GM19240 (cell line): ENCODE measurements around the gene GLCCI1.
"Not testable (repeated sequence)": the region's sequence is repeated elsewhere in the genome, so short reads cannot be mapped to it uniquely, and the experiment has no call there.

ENCODE experiments used
- DNase-seq: peaks from one replicate; pipeline ENCODE4 v3.0.0; 2011; ENCODE audit warnings: low spot score; ENCODE audit not compliant: insufficient read length

The GLCCI1 gene

DNA sequence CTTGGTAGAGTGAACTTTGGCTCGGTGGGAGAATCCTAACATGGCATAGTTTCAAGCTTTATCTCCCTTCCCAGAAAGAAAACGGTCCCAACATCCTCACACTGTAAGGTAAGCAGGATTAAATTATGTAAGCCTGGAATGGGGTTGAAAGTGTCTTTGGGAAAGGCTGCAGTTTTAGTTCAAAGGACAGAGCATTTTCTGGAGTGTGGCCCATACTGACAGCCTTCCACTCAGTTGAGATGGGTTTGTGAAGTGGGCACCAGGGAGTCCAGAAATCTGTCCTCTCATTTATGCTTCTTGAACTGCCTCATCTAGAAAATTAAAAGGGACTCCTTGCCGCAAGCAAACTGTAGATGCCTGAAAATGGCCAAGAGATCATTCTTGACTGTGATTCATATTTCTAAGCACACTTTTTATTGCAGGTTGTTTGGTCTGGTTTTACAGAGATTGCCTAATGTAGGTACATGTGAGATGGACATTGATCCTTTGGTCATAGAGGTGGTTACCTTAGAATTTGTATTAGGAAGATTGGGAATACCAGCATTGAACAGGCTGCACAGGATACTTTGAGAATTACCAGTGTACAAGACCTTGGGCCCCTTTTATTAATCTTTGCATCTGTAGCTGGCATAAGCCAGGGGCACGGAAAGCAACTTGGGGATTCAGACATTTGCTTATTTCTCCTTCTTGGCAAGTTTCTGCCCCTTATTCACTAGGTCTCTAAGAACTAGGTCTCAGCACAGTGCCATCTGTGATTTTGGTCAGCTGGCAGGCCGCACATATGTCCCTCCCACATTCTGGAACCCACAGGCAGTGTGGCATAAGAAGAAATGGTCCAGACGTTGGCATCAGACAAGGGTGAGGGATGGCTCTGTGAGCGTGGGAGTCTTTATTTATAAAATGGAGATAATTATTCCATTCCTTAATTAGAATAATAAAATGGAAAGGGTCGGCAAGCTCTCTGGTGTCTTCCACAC lies 125.9 kb downstream of the GLCCI1 start:
- DNase-seq = no peak

DNA sequence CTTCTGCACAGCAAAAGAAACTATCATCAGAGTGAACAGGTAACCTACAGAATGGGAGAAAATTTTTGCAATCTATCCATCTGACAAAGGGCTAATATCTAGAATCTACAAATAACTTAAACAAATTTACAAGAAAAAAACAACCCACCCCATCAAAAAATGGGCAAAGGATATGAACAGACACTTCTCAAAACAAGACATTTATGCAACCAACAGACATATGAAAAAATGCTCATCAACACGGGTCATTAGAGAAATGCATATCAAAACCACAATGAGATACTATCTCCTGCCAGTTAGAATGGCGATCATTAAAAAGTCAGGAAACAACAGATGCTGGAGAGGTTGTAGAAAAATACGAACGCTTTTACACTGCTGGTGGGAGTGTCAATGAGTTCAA lies 132.7 kb downstream of the GLCCI1 start:
- DNase-seq = not testable (repeated sequence)

GRCh38 chr7:8103282-8103681 lies 134.7 kb downstream of the GLCCI1 start:
- no peak for DNase-seq

DNA sequence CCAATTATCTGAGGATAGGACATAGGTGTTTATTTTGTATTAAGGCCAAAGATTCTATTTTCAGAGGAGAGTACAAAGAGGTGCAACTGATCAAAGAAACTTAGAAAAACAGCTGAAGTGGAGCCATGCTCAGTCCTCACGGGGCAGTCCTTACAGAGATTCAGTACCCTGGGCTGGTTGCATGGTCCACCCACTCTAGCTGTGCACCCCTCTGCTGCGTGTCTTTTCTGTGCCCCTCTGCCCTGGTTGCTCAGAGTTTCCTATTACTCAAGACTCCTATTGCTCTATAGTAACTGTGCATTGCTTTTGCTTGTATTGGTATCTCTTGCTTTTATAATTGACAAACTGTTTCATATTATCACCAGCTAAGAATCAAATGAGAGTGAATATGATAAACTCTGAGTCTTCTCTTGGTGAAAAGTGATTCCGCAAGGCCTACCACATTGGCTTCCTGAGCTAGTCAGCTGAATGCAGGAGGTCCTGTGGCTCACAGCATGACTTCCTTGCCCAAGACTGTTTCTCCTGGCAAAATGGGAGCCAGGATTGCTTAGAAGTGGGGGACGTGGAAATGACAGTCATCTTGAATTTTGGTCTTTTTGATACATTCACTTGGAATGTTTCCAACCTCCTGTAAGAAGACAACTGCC lies 137.0 kb downstream of the GLCCI1 start:
- no peak for DNase-seq

DNA sequence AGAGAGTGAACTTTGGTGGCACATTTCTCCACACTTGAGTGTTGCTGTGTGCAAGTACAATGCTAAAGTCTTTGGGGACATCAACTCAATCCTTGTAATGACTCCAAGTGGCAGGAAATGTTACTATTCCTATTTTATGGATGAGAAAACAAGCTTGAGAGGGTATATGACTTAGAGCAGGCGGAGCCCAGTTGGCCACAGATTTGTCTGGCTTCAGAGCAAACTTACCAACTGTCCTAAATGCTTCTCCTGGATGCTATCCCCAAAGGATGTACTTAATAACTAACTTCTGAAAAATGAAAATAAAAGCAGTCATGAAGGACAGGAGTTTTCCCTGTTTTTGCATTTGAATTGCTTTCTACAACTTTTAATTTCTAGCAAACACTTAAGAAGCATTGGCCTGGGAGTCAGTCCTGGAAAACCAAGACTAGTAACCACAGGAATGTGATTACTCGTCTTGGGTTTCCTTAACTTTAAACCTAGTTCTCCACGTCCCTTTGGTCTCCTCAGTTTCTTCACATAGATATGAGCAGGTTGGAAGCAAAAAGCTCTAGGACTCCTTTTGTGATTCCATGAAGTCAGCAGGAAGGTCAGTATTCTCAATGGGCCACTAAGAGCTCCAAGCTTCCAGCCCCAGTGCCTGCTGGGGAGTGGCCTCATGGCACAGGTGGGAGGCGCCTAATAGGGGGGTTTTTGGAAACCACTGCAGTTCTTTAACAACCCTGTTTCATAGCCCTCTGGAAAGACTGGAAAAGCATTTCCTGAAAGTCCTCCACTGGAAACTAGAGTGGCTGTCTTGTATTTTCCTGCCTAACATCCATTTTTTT lies 140.8 kb downstream of the GLCCI1 start:
- no peak for DNase-seq

- no peak for DNase-seq
Observed at GRCh38 chr7:8111282-8111960, 142.8 kb downstream of the GLCCI1 start.

- DNase-seq = no peak
Observed at GRCh38 chr7:8112685-8113084, 144.1 kb downstream of the GLCCI1 start.

DNA sequence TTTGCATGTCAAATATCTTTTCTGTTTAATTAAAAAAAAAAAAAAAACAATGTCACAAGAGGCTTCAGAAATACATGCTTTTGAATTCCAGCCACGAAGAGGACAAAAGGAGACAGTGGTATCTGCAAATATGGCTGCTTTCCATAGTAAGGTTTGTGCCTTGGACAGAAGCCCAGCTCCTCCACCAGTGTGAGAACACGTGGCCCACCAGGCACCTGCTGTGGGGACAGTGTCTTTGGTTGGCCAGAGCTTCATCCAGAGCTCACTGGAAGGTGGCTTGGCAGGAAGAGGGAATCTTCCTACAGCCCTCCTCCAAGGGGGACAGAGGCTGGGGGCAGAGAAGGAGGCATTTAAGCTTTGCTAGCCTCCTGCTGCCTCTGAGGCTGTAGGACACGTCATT lies 144.6 kb downstream of the GLCCI1 start:
- DNase-seq = no peak

GRCh38 chr7:8114175-8114574 lies 145.6 kb downstream of the GLCCI1 start:
- DNase-seq = peak; percentile 30

DNA sequence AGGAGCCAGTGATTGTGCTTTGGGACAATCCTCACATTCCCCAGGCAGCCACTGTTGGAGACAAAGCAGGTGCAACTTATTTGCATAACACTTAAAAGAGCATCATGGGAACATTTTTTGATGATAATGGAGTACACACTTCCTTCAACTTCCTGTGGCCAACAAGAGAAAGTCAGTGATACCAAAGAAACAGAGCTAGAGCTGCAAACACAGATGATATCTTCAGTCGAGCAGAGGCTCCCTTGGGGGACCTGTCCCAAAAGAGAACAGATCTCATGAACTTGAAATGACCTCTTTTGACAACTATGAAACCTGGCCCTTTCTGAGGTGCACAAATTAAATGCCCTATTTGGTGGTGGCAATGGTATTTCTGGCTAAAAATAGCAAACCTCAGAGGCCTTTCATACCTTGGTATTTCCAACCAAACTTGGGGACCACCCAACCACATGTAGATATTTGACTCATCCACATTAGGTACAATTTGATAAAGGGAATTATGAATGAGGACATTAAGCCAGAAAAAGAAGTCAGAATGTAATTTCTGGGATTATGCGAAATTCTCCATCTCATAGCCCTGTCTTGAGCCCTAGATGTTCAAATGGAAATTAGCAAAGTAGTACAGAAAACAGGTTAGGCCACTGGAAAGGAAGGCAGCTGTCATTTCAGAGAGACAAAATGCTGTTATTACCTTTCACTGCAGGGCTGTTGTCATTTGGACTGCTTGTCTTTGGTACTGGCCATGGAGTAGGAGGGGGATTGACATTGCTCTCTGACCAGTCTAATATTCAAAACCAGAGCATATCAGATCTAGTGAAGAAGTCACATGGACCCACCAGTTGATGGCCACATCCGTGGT lies 147.2 kb downstream of the GLCCI1 start:
- DNase-seq = peak; percentile 33

GRCh38 chr7:8117195-8117594 lies 148.6 kb downstream of the GLCCI1 start:
- DNase-seq = no peak

- no peak for DNase-seq
Observed at GRCh38 chr7:8119262-8119661, 150.7 kb downstream of the GLCCI1 start.

DNA sequence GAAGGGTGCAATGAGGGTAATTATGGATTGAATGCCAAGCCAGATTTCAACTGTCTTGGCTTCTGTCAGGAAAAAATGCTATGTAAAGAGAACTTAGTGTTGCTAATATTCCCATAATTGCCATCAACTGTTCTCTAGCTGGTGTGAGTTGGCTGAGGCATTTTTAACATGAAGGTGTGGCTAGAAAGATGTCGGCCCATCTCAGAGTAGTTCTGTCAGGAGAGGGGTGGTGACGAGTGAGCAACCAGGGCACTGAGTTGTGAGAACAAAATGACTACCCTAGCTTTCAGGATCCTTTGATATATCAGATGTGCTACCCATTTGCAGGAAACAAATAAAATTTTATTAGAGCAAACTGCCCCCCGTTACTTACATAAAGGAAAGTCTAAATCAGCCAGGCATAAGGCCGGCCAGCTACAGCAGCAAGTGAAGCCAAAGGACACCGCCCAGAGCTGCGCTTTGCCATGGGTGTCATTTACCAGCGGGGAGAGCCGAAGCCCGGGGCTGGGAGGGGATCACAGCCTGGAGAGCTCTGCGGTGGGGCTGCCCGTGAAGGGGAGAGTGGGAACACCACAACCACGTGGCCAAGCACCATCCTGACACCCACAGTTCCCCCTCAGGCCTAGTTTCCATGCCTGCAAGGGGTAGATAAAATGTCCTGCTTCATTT lies 151.9 kb downstream of the GLCCI1 start:
- no peak for DNase-seq

DNA sequence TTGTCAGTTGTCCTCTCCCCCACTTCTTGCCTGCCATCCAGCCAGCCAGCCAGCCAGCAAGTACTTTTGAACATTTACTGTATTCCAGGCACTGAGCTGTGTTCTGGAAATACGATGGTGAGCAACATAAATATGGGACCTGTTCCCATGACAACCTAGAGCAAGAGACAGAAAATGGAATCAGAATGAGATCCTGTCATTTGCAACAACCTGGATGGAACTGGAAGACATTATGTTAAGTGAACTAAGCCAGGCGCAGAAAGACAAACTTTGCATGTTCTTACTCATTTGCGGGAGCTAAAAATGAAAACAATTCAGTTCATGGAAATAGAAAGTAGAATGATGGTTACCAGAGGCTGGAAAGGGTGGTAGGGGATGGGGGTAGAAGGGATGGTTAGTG lies 152.6 kb downstream of the GLCCI1 start:
- DNase-seq = no peak

DNA sequence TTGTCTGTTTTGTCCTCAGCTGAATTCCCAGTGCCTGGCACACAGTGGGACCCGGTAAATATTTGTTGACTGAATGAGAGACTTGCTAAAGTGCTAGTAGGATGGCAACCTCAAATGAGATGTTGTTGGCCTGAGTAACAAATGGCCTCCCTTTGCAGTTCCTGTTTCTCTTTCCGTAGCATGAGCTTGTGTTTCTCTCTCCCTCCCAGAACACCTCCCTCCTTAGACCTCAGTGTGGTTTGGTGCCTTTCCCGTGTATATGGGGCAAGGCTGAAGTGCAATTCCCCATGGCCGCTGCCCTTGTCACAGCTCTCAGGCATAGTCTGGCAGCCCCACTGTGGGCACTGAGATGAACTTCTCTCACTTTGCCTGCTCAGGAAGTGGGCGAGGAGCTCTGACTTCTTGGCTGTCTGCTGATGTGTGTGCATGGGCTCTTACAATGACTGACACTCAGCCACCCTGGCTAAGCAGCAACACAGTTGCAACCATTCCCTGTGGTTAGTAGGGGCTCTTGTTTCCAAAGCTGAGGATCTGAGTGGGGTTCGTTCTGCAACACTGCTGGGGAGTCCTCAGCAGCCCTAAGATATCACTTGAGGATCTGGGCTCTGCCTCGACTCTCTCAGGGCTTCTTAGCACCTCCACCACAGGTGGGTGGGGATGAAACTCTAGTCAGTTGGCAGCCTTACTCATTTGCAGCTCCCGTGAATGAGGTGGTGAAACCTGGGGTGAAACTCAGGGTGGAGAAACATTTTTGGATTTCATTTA lies 157.3 kb downstream of the GLCCI1 start:
- peak; percentile 38 for DNase-seq

DNA sequence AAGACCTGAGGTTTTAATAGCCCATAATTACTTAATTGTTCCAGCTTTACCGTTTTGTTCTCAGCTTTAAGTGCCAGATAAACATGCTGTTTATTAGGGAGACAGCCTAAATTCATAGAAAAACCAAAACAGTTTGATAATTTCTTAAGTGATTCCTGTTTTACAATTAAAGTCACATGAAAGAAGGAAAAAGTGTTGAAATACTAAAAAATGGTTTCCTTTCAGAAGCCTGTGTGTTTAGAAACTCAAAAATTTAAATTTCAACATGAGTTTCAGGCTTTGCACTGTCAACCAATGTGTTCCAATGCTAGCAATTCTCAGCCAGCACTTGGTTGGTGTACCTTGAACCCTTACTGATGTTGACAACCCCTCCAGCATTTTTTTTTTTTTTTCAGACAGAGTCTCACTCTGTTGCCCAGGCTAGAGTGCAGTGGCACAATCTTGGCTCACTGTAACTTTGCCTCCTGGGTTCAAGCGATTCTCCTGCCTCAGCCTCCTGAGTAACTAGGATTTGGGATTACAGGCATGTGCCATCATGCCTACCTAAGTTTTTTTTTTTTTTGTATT lies 158.1 kb downstream of the GLCCI1 start:
- no peak for DNase-seq

- no peak for DNase-seq
Observed at GRCh38 chr7:8128449-8129317, 160.1 kb downstream of the GLCCI1 start.

DNA sequence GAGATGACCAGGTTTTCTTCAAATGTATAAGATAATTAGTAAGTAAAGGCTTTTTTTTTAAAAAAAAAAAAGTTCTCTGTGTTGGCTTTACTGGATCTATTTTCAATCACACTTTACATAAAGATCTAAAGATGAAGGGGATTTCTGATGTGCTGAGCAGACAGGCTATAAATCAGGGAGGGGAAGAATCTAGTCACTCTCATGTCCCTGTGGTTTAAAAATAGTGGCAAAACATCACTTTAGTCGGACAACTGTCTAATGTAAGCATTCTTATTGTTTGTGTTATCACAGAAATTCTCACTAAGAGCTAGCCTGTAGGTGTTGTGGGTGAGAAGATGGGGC lies 160.7 kb downstream of the GLCCI1 start:
- DNase-seq = no peak
